SK-N-SH treated with all-trans-retinoic acid at 6 μM for 48 hours (cell line): ENCODE results near the gene STIMATE.

Experiments used
- ATAC-seq: fragments of 200-7000 bp; cut with Tn5 transposase; 3 replicates; pipeline ENCODE4 v1.9.1; 2020; ENCODE audit warnings: mild to moderate bottlenecking, moderate library complexity
- ARNTL ChIP-seq: fragments of 450-650 bp; formaldehyde crosslinking; IDR thresholded peaks from 2 replicates; pipeline ENCODE4 v1.5.0; 2020; ENCODE audit warnings: low read depth, mild to moderate bottlenecking, moderate library complexity, borderline replicate concordance
- BACH2 ChIP-seq: fragments of 250-450 bp; sonication (Bioruptor Pico); IDR thresholded peaks from 2 replicates; pipeline ENCODE4 v1.9.0; 2021; ENCODE audit warnings: mild to moderate bottlenecking, borderline replicate concordance
- CREB5 ChIP-seq: fragments of 250-450 bp; sonication (Bioruptor Pico); IDR thresholded peaks from 2 replicates; pipeline ENCODE4 v1.5.1; 2020; ENCODE audit warnings: low read depth, mild to moderate bottlenecking, moderate library complexity
- CSDC2 ChIP-seq: fragments of 250-450 bp; sonication (Bioruptor Pico); IDR thresholded peaks from 2 replicates; pipeline ENCODE4 v1.5.0; 2020; ENCODE audit warnings: mild to moderate bottlenecking, moderate library complexity
- CSRNP3 ChIP-seq: fragments of 250-450 bp; sonication (Bioruptor Pico); IDR thresholded peaks from 2 replicates; pipeline ENCODE4 v1.5.1; 2021; ENCODE audit warnings: mild to moderate bottlenecking, moderate library complexity
- ESRRG ChIP-seq: fragments of 250-450 bp; sonication (Bioruptor Pico); IDR thresholded peaks from 2 replicates; pipeline ENCODE4 v1.6.1; 2021; ENCODE audit warnings: mild to moderate bottlenecking
- GLIS3 ChIP-seq: fragments of 250-450 bp; sonication (Bioruptor Pico); IDR thresholded peaks from 2 replicates; pipeline ENCODE4 v1.5.0; 2020; ENCODE audit warnings: mild to moderate bottlenecking, moderate library complexity
- ISL1 ChIP-seq: fragments of 250-450 bp; sonication (Bioruptor Pico); IDR thresholded peaks from 2 replicates; pipeline ENCODE4 v2.1.2; 2022; ENCODE audit warnings: mild to moderate bottlenecking, moderate library complexity
- OSR1 ChIP-seq: fragments of 250-450 bp; sonication (Bioruptor Pico); IDR thresholded peaks from 2 replicates; pipeline ENCODE4 v1.8.0; 2022; ENCODE audit warnings: moderate library complexity, mild to moderate bottlenecking, inconsistent platforms
- PATZ1 ChIP-seq: fragments of 250-450 bp; sonication (Bioruptor Pico); IDR thresholded peaks from 2 replicates; pipeline ENCODE4 v1.8.0; 2020; ENCODE audit warnings: mild to moderate bottlenecking, moderate library complexity, borderline replicate concordance
- PPARA ChIP-seq: fragments of 250-450 bp; sonication (Bioruptor Pico); IDR thresholded peaks from 2 replicates; pipeline ENCODE4 v1.5.0; 2020; ENCODE audit warnings: mild to moderate bottlenecking, borderline replicate concordance
- RARB ChIP-seq: fragments of 250-450 bp; sonication (Bioruptor Pico); IDR thresholded peaks from 2 replicates; pipeline ENCODE4 v1.8.0; 2021; ENCODE audit warnings: mild to moderate bottlenecking, moderate library complexity
- SNAI2 ChIP-seq: fragments of 250-450 bp; sonication (Bioruptor Pico); IDR thresholded peaks from 2 replicates; pipeline ENCODE4 v1.5.0; 2020; ENCODE audit warnings: mild to moderate bottlenecking, moderate library complexity
- TCF4 ChIP-seq: fragments of 250-450 bp; sonication (Bioruptor Pico); IDR thresholded peaks from 2 replicates; pipeline ENCODE4 v1.8.0; 2021; ENCODE audit warnings: mild to moderate bottlenecking, moderate library complexity, borderline replicate concordance
- TOX ChIP-seq: fragments of 250-450 bp; sonication (Bioruptor Pico); IDR thresholded peaks from 2 replicates; pipeline ENCODE4 v1.8.0; 2021; ENCODE audit warnings: mild to moderate bottlenecking, moderate library complexity, borderline replicate concordance
- ZC3H10 ChIP-seq: fragments of 250-450 bp; sonication (Bioruptor Pico); IDR thresholded peaks from 2 replicates; pipeline ENCODE4 v1.5.1; 2021; ENCODE audit warnings: mild to moderate bottlenecking, moderate library complexity
- ZFP3 ChIP-seq: fragments of 250-450 bp; sonication (Bioruptor Pico); IDR thresholded peaks from 2 replicates; pipeline ENCODE4 v1.5.0; 2020; ENCODE audit warnings: mild to moderate bottlenecking, moderate library complexity
- ZFP30 ChIP-seq: fragments of 450-650 bp; formaldehyde crosslinking; IDR thresholded peaks from 2 replicates; pipeline ENCODE4 v1.5.0; 2022; ENCODE audit warnings: mild to moderate bottlenecking, moderate library complexity
- ZNF565 ChIP-seq: fragments of 450-650 bp; formaldehyde crosslinking; conservative IDR thresholded peaks from 2 replicates; pipeline ENCODE4 v1.5.0; 2020; ENCODE audit warnings: low read depth, mild to moderate bottlenecking, moderate library complexity
- ZNF70 ChIP-seq: fragments of 450-650 bp; formaldehyde crosslinking; IDR thresholded peaks from 2 replicates; pipeline ENCODE4 v1.5.0; 2020; ENCODE audit warnings: mild to moderate bottlenecking, moderate library complexity
- ZNF8 ChIP-seq: fragments of 450-650 bp; formaldehyde crosslinking; IDR thresholded peaks from 2 replicates; pipeline ENCODE4 v1.5.0; 2020; ENCODE audit warnings: mild to moderate bottlenecking, moderate library complexity
- TF ChIP-seq, protein P1 (sequence below): fragments of 250-450 bp; sonication (Bioruptor Pico); IDR thresholded peaks from 2 replicates; pipeline ENCODE4 v1.5.0; 2020; ENCODE audit warnings: mild to moderate bottlenecking, moderate library complexity

Gene STIMATE

GRCh38 chr3:52886049-52886730 is 11.2 kb downstream of the STIMATE start:
- TF ChIP-seq ZC3H10 (CRISPR knock-in tag) (no peak), ARNTL (CRISPR knock-in tag) (no peak), SNAI2 (CRISPR knock-in tag) (no peak), TCF4 (CRISPR knock-in tag) (no peak), ZNF8 (CRISPR knock-in tag) (no peak), ZFP30 (no peak), ZNF565 (CRISPR knock-in tag) (no peak), PPARA (no peak), RARB (CRISPR knock-in tag) (no peak), CSRNP3 (CRISPR knock-in tag) (no peak), ESRRG (CRISPR knock-in tag) (no peak), GLIS3 (CRISPR knock-in tag) (no peak), BACH2 (no peak), TOX (no peak), CSDC2 (CRISPR knock-in tag) (no peak), ISL1 (CRISPR knock-in tag) (no peak), OSR1 (CRISPR knock-in tag) (no peak), ZNF70 (CRISPR knock-in tag) (no peak), PATZ1 (CRISPR knock-in tag) (no peak), ZFP3 (CRISPR knock-in tag) (no peak)
- no peak for ATAC-seq

GRCh38 chr3:52882377-52882776 is 15.0 kb downstream of the STIMATE start:
- no peak for ATAC-seq
- TF ChIP-seq TOX, result no peak
- no peak for TF ChIP-seq ZNF70 (CRISPR knock-in tag)
- no peak for TF ChIP-seq ARNTL (CRISPR knock-in tag)
- no peak for TF ChIP-seq ZNF565 (CRISPR knock-in tag)
- no peak for TF ChIP-seq RARB (CRISPR knock-in tag)
- TF ChIP-seq CREB5 (CRISPR knock-in tag), result no peak
- no peak for TF ChIP-seq ESRRG (CRISPR knock-in tag)
- TF ChIP-seq, protein P1, sequence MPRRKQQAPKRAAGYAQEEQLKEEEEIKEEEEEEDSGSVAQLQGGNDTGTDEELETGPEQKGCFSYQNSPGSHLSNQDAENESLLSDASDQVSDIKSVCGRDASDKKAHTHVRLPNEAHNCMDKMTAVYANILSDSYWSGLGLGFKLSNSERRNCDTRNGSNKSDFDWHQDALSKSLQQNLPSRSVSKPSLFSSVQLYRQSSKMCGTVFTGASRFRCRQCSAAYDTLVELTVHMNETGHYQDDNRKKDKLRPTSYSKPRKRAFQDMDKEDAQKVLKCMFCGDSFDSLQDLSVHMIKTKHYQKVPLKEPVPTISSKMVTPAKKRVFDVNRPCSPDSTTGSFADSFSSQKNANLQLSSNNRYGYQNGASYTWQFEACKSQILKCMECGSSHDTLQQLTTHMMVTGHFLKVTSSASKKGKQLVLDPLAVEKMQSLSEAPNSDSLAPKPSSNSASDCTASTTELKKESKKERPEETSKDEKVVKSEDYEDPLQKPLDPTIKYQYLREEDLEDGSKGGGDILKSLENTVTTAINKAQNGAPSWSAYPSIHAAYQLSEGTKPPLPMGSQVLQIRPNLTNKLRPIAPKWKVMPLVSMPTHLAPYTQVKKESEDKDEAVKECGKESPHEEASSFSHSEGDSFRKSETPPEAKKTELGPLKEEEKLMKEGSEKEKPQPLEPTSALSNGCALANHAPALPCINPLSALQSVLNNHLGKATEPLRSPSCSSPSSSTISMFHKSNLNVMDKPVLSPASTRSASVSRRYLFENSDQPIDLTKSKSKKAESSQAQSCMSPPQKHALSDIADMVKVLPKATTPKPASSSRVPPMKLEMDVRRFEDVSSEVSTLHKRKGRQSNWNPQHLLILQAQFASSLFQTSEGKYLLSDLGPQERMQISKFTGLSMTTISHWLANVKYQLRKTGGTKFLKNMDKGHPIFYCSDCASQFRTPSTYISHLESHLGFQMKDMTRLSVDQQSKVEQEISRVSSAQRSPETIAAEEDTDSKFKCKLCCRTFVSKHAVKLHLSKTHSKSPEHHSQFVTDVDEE (CRISPR knock-in tag), result no peak
- TF ChIP-seq ZNF8 (CRISPR knock-in tag), result no peak
- no peak for TF ChIP-seq CSDC2 (CRISPR knock-in tag)
- TF ChIP-seq ZFP3 (CRISPR knock-in tag), result no peak
- TF ChIP-seq BACH2, result no peak
- no peak for TF ChIP-seq PATZ1 (CRISPR knock-in tag)
- no peak for TF ChIP-seq ZC3H10 (CRISPR knock-in tag)
- no peak for TF ChIP-seq OSR1 (CRISPR knock-in tag)
- no peak for TF ChIP-seq ZFP30
- no peak for TF ChIP-seq ISL1 (CRISPR knock-in tag)
- no peak for TF ChIP-seq GLIS3 (CRISPR knock-in tag)
- no peak for TF ChIP-seq SNAI2 (CRISPR knock-in tag)
- no peak for TF ChIP-seq CSRNP3 (CRISPR knock-in tag)
